Endometrial microvascular endothelial cells (primary cell): ENCODE measurements around the gene CLNK. TPM values are rescaled to one million over a fixed set of nuclear protein-coding genes. Genes with fewer than 3 reads are reported as not detected.

Experiments
- in situ Hi-C: cut with HindIII; loops from 2 replicates; pipeline ENCODE4 v1.10.0; 2017; ENCODE audit warnings: low sequenced_read_pairs, low pct_unique_long_range_greater_than_20kb; ENCODE audit errors: inconsistent ontology term
- total RNA-seq: library from RNA; depleted of rRNA; stranded (reverse); fragments of >200 nt; gene quantifications from one replicate; pipeline ENCODE4 v1.2.3, GENCODE V29; 2015; ENCODE audit errors: inconsistent ontology term

CLNK gene
- total RNA-seq, 1 donor from 2014 or later, result not detected

- in situ Hi-C loops, result no loop called here
Observed at GRCh38 chr4:10554121-10554520, 130.4 kb downstream of the CLNK start.

- in situ Hi-C loops, result no loop called here
Observed at GRCh38 chr4:10552591-10553280, 131.8 kb downstream of the CLNK start.

GRCh38 chr4:10535912-10536311 is 148.7 kb downstream of the CLNK start:
- in situ Hi-C loops, result loop anchor here (25.0 kb wide), 1 partner anchor 374 kb away; no protein-coding TSS in a partner anchor

- in situ Hi-C loops, result loop anchor here (25.0 kb wide), 1 partner anchor 373 kb away; no protein-coding TSS in a partner anchor
Observed at GRCh38 chr4:10534820-10535219, 149.7 kb downstream of the CLNK start.

GRCh38 chr4:10532155-10532554 is 152.4 kb downstream of the CLNK start:
- in situ Hi-C loops, result loop anchor here (25.0 kb wide), 1 partner anchor 370 kb away; no protein-coding TSS in a partner anchor

- in situ Hi-C loops, result loop anchor here (25.0 kb wide), 1 partner anchor 368 kb away; no protein-coding TSS in a partner anchor
Observed at GRCh38 chr4:10530137-10530786, 154.3 kb downstream of the CLNK start.

- in situ Hi-C loops, result loop anchor here (25.0 kb wide), 1 partner anchor 367 kb away; no protein-coding TSS in a partner anchor
Observed at GRCh38 chr4:10529291-10530136, 155.1 kb downstream of the CLNK start.

- in situ Hi-C loops, result loop anchor here (25.0 kb wide), 1 partner anchor 365 kb away; no protein-coding TSS in a partner anchor
Observed at GRCh38 chr4:10527438-10527837, 157.1 kb downstream of the CLNK start.

- in situ Hi-C loops, result loop anchor here (25.0 kb wide), 1 partner anchor 364 kb away; no protein-coding TSS in a partner anchor
Observed at GRCh38 chr4:10526429-10527222, 157.9 kb downstream of the CLNK start.

- in situ Hi-C loops, result no loop called here
Observed at GRCh38 chr4:10524196-10524833, 160.3 kb downstream of the CLNK start.

- in situ Hi-C loops, result no loop called here
Observed at GRCh38 chr4:10521424-10521823, 163.1 kb downstream of the CLNK start.

- in situ Hi-C loops, result no loop called here
Observed at GRCh38 chr4:10509733-10510132, 174.8 kb downstream of the CLNK start.

- in situ Hi-C loops, result no loop called here
Observed at GRCh38 chr4:10506077-10506476, 178.5 kb downstream of the CLNK start.

- in situ Hi-C loops, result no loop called here
Observed at GRCh38 chr4:10504570-10505179, 179.9 kb downstream of the CLNK start.

- in situ Hi-C loops, result no loop called here
Observed at GRCh38 chr4:10502717-10503116, 181.9 kb downstream of the CLNK start.

- in situ Hi-C loops, result no loop called here
Observed at GRCh38 chr4:10500776-10501175, 183.8 kb downstream of the CLNK start.

- in situ Hi-C loops, result no loop called here
Observed at GRCh38 chr4:10496200-10496599, 188.4 kb downstream of the CLNK start.

- in situ Hi-C loops, result no loop called here
Observed at GRCh38 chr4:10495651-10496050, 188.9 kb downstream of the CLNK start.
